ENCODE measurements around the gene TMEM247.

DNA sequence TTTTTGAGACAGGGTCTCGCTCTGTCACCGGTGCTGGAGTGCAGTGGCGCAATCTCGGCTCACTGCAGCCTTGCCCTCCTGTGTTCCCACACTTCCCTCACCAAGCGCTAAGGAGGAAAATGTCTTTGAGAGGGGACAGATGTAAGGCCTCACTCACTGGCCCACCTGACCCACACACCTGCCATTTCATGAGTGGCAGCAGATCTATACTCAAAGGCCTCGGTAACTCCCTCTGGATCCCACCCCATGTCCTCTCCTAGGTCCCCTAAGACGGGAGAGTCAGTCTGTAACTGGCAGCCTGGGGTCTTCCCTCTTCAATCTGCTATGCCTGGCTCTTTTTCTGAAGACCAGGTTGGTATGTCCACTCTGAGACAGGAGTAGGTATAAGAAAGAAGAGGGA lies 12.9 kb downstream of the TMEM247 start:
- no peak for TF ChIP-seq CTCF (IDR thresholded peaks at IDR 0.05)
- no peak for TF ChIP-seq POLR2A (IDR thresholded peaks at IDR 0.05)

All from Peyer's patch (tissue), 4 donors.